Neural progenitor cell (in vitro differentiated cells): ENCODE results near the gene NXF1. TPM values are rescaled to one million over a fixed set of nuclear protein-coding genes. Genes with fewer than 3 reads are reported as not detected.

Source experiments
- DNase-seq: peaks from one replicate; pipeline ENCODE4 v3.0.0-alpha.2; 2016; ENCODE audit warnings: low spot score
- H2AFZ ChIP-seq: fragments of 200-600 bp; sonication (generic); replicated peaks from 2 replicates; pipeline ENCODE4 v1.6.1; 2016; ENCODE audit warnings: antibody characterized with exemption
- H3F3A ChIP-seq: fragments of 200-600 bp; sonication (generic); 2 replicates; pipeline ENCODE4 v1.6.1; 2016; ENCODE audit warnings: antibody characterized with exemption, low read depth
- H3K27ac ChIP-seq: fragments of 200-600 bp; sonication (generic); 2 replicates; pipeline ENCODE4 v1.5.1; 2016; ENCODE audit warnings: mild to moderate bottlenecking
- H3K27me3 ChIP-seq: fragments of 200-600 bp; sonication (generic); 2 replicates; pipeline ENCODE4 v1.6.1; 2016; ENCODE audit warnings: mild to moderate bottlenecking, moderate library complexity
- H3K36me3 ChIP-seq: fragments of 200-600 bp; sonication (generic); 2 replicates; pipeline ENCODE4 v1.5.1; 2016
- H3K4me1 ChIP-seq: fragments of 200-600 bp; sonication (generic); 2 replicates; pipeline ENCODE4 v1.6.1; 2016; ENCODE audit warnings: mixed run types
- H3K4me2 ChIP-seq: fragments of 200-600 bp; sonication (generic); 2 replicates; pipeline ENCODE4 v1.6.1; 2016
- H3K4me3 ChIP-seq: fragments of 200-600 bp; sonication (generic); 2 replicates; pipeline ENCODE4 v1.5.1; 2016
- H3K79me2 ChIP-seq: fragments of 200-600 bp; sonication (generic); 2 replicates; pipeline ENCODE4 v1.6.1; 2016; ENCODE audit warnings: low read depth
- H3K9ac ChIP-seq: fragments of 200-600 bp; sonication (generic); 2 replicates; pipeline ENCODE4 v1.6.1; 2016
- H3K9me3 ChIP-seq: fragments of 200-600 bp; sonication (generic); 2 replicates; pipeline ENCODE4 v1.5.1; 2016; ENCODE audit warnings: low read depth
- H4K20me1 ChIP-seq: fragments of 200-600 bp; sonication (generic); 2 replicates; pipeline ENCODE4 v1.6.1; 2016; ENCODE audit warnings: low read depth
- H3K27ac Mint-ChIP-seq: 3 replicates; pipeline ENCODE4 v1.8.0; 2021; ENCODE audit warnings: mixed read lengths
- H3K27me3 Mint-ChIP-seq: 2 replicates; pipeline ENCODE4 v1.8.0; 2022; ENCODE audit warnings: low read depth, mild to moderate bottlenecking, inconsistent platforms, moderate library complexity, mixed read lengths; ENCODE audit not compliant: insufficient read depth
- H3K36me3 Mint-ChIP-seq: 3 replicates; pipeline ENCODE4 v1.8.0; 2021; ENCODE audit warnings: mixed read lengths
- H3K4me1 Mint-ChIP-seq: 3 replicates; pipeline ENCODE4 v1.8.0; 2021; ENCODE audit warnings: mixed read lengths
- H3K4me3 Mint-ChIP-seq: 3 replicates; pipeline ENCODE4 v1.8.0; 2021; ENCODE audit warnings: mild to moderate bottlenecking, moderate library complexity, mixed read lengths
- H3K9me3 Mint-ChIP-seq: 3 replicates; pipeline ENCODE4 v1.8.0; 2020; ENCODE audit warnings: mixed read lengths
- EZH2 ChIP-seq: fragments of 200-600 bp; sonication (generic); IDR thresholded peaks from 2 replicates; pipeline ENCODE4 v1.6.1; 2017; ENCODE audit warnings: antibody characterized with exemption, mild to moderate bottlenecking, moderate library complexity
- EZH2phosphoT487 ChIP-seq: fragments of 200-600 bp; sonication (generic); IDR thresholded peaks from 2 replicates; pipeline ENCODE4 v1.6.1; 2017; ENCODE audit warnings: antibody characterized with exemption
- total RNA-seq: library from RNA; depleted of rRNA; stranded (reverse); fragments of >200 nt; gene quantifications from 2 replicates; pipeline ENCODE4 v1.2.3, GENCODE V29; 2015; ENCODE audit warnings: low replicate concordance
- TF ChIP-seq, protein P1 (sequence below): fragments of 200-600 bp; sonication (generic); IDR thresholded peaks from 2 replicates; pipeline ENCODE4 v1.5.1; 2017; ENCODE audit warnings: antibody characterized with exemption, mild to moderate bottlenecking

NXF1 gene
- total RNA-seq, 1 donor from 2014 or later, result 23.6 TPM

DNA sequence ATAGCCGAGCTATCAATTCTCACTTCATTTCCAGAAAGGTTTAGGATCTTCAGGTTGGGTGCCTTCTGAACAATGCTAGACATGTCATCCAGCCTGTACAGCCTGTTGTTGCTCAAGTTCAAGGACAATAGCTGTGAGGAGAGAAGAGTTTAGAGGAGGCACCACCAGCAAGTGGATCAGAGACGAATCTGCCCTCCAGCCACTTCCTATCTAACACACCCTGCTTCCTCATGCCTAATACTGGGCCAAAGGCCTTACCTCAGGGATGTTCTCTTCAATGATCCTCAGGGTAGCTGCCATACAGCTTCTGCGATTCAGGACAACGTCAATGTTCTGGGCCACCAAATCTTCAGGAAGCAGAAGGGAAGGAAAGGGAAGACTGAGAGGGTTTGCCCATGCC is 4.2 kb downstream of the NXF1 start:
- Histone ChIP-seq H2AFZ (no peak overlapping the region), H3K4me2 (no peak overlapping the region), H3K9ac (no peak overlapping the region), H3K36me3 (no peaks in the 10 kb centered on the region), H3F3A (peaks cover 6% of the 10 kb centered on the region), H3K9me3 (no peaks in the 10 kb centered on the region), H4K20me1 (peaks cover 20% of the 10 kb centered on the region), H3K27me3 (no peaks in the 10 kb centered on the region), H3K79me2 (peaks cover 20% of the 10 kb centered on the region), H3K4me1 (peaks cover 4% of the 10 kb centered on the region), H3K4me3 (no peak overlapping the region), H3K27ac (no peak overlapping the region)
- peaks cover 17% of the 10 kb centered on the region for H3K4me1 Mint-ChIP-seq
- H3K4me3 Mint-ChIP-seq, result no peak overlapping the region
- H3K27me3 Mint-ChIP-seq, result peaks cover 4% of the 10 kb centered on the region
- H3K27ac Mint-ChIP-seq, result no peak overlapping the region
- TF ChIP-seq EZH2phosphoT487 (no peak), EZH2 (no peak)
- TF ChIP-seq, protein P1, sequence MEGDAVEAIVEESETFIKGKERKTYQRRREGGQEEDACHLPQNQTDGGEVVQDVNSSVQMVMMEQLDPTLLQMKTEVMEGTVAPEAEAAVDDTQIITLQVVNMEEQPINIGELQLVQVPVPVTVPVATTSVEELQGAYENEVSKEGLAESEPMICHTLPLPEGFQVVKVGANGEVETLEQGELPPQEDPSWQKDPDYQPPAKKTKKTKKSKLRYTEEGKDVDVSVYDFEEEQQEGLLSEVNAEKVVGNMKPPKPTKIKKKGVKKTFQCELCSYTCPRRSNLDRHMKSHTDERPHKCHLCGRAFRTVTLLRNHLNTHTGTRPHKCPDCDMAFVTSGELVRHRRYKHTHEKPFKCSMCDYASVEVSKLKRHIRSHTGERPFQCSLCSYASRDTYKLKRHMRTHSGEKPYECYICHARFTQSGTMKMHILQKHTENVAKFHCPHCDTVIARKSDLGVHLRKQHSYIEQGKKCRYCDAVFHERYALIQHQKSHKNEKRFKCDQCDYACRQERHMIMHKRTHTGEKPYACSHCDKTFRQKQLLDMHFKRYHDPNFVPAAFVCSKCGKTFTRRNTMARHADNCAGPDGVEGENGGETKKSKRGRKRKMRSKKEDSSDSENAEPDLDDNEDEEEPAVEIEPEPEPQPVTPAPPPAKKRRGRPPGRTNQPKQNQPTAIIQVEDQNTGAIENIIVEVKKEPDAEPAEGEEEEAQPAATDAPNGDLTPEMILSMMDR, result no peak
- no peak for DNase-seq
- no peaks in the 10 kb centered on the region for H3K9me3 Mint-ChIP-seq
- peaks cover 42% of the 10 kb centered on the region for H3K36me3 Mint-ChIP-seq

DNA sequence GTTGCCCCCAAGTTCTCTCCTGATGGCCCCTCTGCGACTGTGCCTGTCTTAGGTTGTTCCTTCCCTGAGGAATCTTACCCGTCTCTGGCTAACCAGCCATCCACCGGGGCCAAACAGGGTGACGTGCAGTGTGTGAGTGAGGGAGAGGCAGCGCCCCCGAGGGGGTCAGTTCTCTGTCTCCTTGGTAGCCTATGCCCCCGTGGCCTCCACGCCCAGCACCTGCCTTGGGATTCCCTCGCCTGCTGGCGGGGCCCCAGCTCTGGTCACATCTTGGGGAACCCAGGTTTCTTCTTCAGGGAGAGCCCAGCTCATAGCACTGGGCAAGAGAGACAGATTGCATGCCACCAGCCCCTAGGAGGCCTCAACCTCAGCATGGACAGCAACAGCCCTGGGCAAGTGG is 5.8 kb downstream of the NXF1 start:
- H3K4me2 ChIP-seq, result no peak overlapping the region
- Mint-ChIP-seq H3K4me3 (no peak overlapping the region), H3K27me3 (peaks cover 2% of the 10 kb centered on the region), H3K27ac (no peak overlapping the region), H3K36me3 (peaks cover 54% of the 10 kb centered on the region), H3K4me1 (peaks cover 12% of the 10 kb centered on the region), H3K9me3 (no peaks in the 10 kb centered on the region)
- H4K20me1 ChIP-seq, result peaks cover 17% of the 10 kb centered on the region
- no peak for DNase-seq
- TF ChIP-seq EZH2, result no peak
- no peaks in the 10 kb centered on the region for H3K27me3 ChIP-seq
- H3F3A ChIP-seq, result no peaks in the 10 kb centered on the region
- peaks cover 13% of the 10 kb centered on the region for H3K79me2 ChIP-seq
- H3K9ac ChIP-seq, result no peak overlapping the region
- H3K27ac ChIP-seq, result no peak overlapping the region
- peaks cover 4% of the 10 kb centered on the region for H3K36me3 ChIP-seq
- H3K4me3 ChIP-seq, result no peak overlapping the region
- no peaks in the 10 kb centered on the region for H3K9me3 ChIP-seq
- no peaks in the 10 kb centered on the region for H3K4me1 ChIP-seq
- no peak overlapping the region for H2AFZ ChIP-seq

DNA sequence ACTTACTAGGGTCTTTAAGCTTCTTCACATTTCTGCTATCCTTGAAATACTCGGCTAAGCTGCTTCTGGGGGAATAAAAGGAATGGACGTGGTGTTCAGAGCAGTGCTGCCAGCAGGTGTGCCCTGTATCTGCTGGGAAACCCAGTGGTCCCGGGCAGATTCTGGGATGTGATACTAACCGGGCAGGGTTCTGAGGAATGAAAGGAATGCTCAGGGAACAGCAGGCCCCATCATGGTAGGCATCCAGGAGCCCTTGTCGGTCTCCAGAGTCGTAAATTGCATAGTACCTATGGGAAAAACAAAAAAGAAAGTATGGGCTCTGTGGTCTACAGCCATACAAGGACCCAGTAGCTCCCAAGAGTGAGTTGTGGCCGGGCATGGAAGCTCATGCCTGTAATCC is 9.0 kb downstream of the NXF1 start:
- Histone ChIP-seq H3K36me3 (peaks cover 6% of the 10 kb centered on the region), H3K9ac (no peak overlapping the region), H3K27ac (no peak overlapping the region), H3K27me3 (no peaks in the 10 kb centered on the region), H2AFZ (no peak overlapping the region), H3K9me3 (no peaks in the 10 kb centered on the region), H3K4me1 (no peaks in the 10 kb centered on the region), H4K20me1 (peaks cover 5% of the 10 kb centered on the region), H3K4me3 (no peak overlapping the region), H3K79me2 (peaks cover 5% of the 10 kb centered on the region), H3F3A (peaks cover 18% of the 10 kb centered on the region), H3K4me2 (no peak overlapping the region)
- no peak for TF ChIP-seq EZH2
- no peak for TF ChIP-seq EZH2phosphoT487
- TF ChIP-seq, protein P1, result no peak
- H3K27ac Mint-ChIP-seq, result no peak overlapping the region
- peaks cover 40% of the 10 kb centered on the region for H3K36me3 Mint-ChIP-seq
- no peak for DNase-seq
- no peak overlapping the region for H3K4me3 Mint-ChIP-seq
- H3K27me3 Mint-ChIP-seq, result peaks cover 6% of the 10 kb centered on the region
- H3K9me3 Mint-ChIP-seq, result no peaks in the 10 kb centered on the region
- H3K4me1 Mint-ChIP-seq, result peaks cover 9% of the 10 kb centered on the region

DNA sequence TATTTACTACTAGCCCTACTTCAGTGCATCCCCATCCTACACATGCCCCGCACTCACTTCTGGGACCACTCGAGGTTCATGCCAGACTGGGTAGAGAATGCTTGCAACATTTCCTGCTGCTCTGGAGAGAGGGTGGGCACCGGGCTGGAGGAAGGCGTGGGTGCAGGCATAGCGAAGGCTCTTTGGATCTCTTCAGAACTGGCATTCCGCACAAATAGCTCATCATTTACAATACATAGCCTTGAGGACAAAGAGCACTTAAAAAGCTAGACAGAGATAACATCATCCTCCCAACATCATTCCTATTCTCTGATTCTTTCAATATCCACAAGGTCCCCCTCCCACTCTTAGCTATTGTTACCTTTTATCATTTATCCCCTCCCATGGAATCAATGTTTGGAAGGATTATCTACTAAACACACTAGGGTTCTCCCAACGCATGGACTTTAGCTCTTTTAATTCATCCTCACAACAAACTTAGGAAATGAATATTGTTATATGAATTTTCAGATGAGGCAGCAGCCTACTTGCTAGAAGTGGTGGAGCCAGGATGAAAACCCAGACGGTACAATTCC is 11.0 kb downstream of the NXF1 start:
- H3K36me3 Mint-ChIP-seq, result peaks cover 41% of the 10 kb centered on the region
- Histone ChIP-seq H3K9me3 (no peaks in the 10 kb centered on the region), H3K79me2 (peaks cover 25% of the 10 kb centered on the region), H2AFZ (no peak overlapping the region), H3K4me3 (no peak overlapping the region), H3K4me2 (no peak overlapping the region), H3K27ac (no peak overlapping the region), H3K27me3 (no peaks in the 10 kb centered on the region), H3K36me3 (peaks cover 6% of the 10 kb centered on the region), H4K20me1 (peaks cover 12% of the 10 kb centered on the region), H3F3A (peaks cover 36% of the 10 kb centered on the region), H3K9ac (no peak overlapping the region), H3K4me1 (peaks cover 6% of the 10 kb centered on the region)
- no peak overlapping the region for H3K27ac Mint-ChIP-seq
- peaks cover 19% of the 10 kb centered on the region for H3K4me1 Mint-ChIP-seq
- no peak for DNase-seq
- H3K4me3 Mint-ChIP-seq, result no peak overlapping the region
- TF ChIP-seq EZH2phosphoT487 (no peak), EZH2 (no peak)
- TF ChIP-seq, protein P1, result no peak
- H3K9me3 Mint-ChIP-seq, result no peaks in the 10 kb centered on the region
- H3K27me3 Mint-ChIP-seq, result peaks cover 4% of the 10 kb centered on the region
